GM10847 (cell line): ENCODE data around the gene PVRIG.

ENCODE experiments used
- POLR2A ChIP-seq: IDR thresholded peaks from 2 replicates; pipeline ENCODE4 v1.6.1; 2011; ENCODE audit not compliant: insufficient read length; ENCODE audit errors: extremely low read depth

PVRIG gene

DNA sequence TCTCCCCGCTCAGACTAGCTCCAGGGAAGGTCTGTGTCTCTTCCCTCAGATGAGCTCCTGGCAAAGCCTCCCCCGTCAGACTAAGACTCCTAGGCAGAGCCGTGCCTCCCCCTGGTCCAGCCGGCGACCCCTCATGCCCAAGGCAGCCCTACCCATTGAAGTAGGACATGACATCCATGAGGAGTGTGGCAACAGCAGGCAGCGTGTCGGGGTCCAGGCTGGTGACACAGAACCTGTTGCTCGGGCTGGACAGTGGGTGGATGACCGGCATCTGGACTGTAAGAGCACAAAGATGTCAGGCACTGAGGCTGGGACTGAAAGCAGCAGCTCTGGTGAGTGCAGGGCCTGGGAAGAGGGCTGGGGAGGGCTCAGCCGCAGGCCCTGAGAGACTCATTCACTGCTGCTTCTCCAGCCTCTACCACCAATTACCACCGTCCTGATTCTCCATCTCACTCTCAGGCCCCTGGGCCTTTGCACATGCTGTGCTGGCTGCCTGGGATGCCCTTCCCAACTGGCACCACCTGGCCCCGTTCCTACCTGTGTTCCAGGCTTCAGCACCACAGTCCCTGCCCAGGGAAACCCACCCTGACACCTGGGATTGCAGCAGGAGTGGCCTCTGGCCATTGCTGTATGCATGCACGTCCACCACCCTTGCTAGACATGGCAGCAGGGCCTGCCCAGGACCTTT is 2.8 kb downstream of the PVRIG start:
- TF ChIP-seq POLR2A: no peak

- TF ChIP-seq POLR2A: no peak
Observed at GRCh38 chr7:100247152-100247757, 27.5 kb downstream of the PVRIG start.

DNA sequence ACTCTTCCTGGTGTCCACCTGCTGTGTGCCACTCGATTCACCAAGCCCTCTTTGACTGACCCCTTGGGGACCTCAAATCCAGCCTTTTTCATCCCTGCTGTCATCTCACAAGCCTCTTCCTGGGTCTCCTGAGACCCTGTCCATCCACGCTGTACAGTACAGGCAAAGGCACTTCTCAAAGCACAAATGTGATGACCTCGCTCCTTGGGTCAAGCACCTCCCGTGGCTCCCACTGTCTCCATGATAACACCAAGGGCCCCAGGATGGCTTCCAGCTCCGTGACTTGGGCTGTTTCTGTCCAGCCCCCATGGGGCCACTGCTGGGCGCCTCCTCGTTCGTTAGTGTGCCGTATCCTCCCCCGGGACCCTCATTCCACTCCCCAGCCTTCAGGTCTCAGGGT is 28.7 kb downstream of the PVRIG start:
- no peak for TF ChIP-seq POLR2A

- no peak for TF ChIP-seq POLR2A
Observed at GRCh38 chr7:100257017-100257416, 37.3 kb downstream of the PVRIG start.

DNA sequence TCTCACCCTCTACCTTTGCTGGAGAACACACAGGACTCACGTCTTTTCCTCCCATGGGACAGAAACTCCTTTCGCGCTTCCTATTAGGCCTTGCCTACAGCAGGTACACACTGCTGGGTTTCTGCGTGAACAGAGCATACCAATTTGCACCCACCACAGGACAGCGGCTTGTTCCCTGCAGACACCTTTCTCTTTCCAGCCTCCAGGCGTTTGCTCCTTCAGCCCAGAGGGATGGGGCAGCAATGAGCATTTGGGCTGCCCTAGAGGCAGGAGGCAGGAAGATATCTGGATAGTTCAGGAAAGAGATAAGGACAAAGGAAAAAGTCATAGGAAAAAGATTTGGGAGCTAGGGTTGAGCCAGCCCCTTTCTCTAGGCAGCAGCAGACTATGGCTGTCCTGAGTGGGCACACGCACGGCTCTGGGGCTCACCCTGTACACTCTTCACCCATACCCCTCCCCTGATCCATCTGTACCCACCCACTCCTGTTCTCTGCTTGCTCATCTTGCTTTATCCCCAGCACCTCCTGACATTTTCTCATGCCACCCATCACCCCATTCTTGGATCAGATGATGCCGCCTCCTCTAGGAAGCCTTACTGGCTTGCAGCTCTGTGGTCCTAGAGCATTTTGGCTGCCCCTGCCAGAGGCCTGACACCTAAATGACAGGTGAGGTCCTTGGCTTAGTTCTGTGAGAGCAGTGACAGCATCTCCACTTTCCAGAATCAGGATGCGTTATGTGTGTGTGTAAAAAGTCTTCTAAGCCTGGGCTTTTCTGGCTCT is 47.0 kb downstream of the PVRIG start:
- no peak for TF ChIP-seq POLR2A

GRCh38 chr7:100267648-100268047 is 47.9 kb downstream of the PVRIG start:
- TF ChIP-seq POLR2A: no peak
